K562 (cell line): ENCODE measurements around the gene AP5M1. TPM values are rescaled to one million over a fixed set of nuclear protein-coding genes. Genes with fewer than 3 reads are reported as not detected.

Source experiments
- ATAC-seq: fragments of 200-7000 bp; cut with Tn5 transposase; 3 replicates; pipeline ENCODE4 v1.9.1; 2020; ENCODE audit warnings: moderate library complexity
- BruUV-seq: library from RNA; stranded (reverse); fragments of 400-500 nt; replicated peaks from 2 replicates; lab custom pipeline; 2021; lab: Mats Ljungman, UMichigan
- CTCF ChIA-PET: fragments of 300-600 bp; formaldehyde crosslinking; extraction: SDS; loops from one replicate; lab custom pipeline; 2021; ENCODE audit warnings: low intra/inter-chr PET ratio; lab: Yijun Ruan, JAX
- POLR2A ChIA-PET: fragments of 300-600, 350-650 bp; sonication (Branson Sonifier 250); formaldehyde crosslinking; extraction: SDS; loops from one replicate; lab custom pipeline; 2021; ENCODE audit warnings: antibody characterized with exemption, inconsistent platforms; lab: Yijun Ruan, JAX
- DNase-seq, 4 experiments: peaks; one replicate each; pipeline versions ENCODE4 v3.0.0 to v3.0.0-alpha.2; 2011 to 2018; ENCODE audit warnings: low spot score in 3 of 4, mixed read lengths in 3 of 4; ENCODE audit errors: extremely low read depth in 1 of 4
- FAIRE-seq: peaks from 2 replicates; lab custom pipeline; 2011; peaks lifted over from hg19 to GRCh38; lab: Jason Lieb, UNC
- H2AFZ ChIP-seq: 2 replicates; pipeline ENCODE4 v1.6.0; 2011; ENCODE audit warnings: low read depth, low read length, control low read depth, inconsistent platforms
- H3K27ac ChIP-seq: fragments of 200-600 bp; 3 replicates; pipeline ENCODE4 v1.8.0; 2011; ENCODE audit warnings: low read depth, mild to moderate bottlenecking, control low read depth, inconsistent platforms, low read length, moderate library complexity, mixed read lengths; ENCODE audit errors: extremely low read depth
- H3K27me3 ChIP-seq, 2 experiments: fragments of 300-600 bp in 1 of 2; 2 replicates in 1 of 2; 3 replicates in 1 of 2; pipeline versions ENCODE4 v1.6.0 to v1.8.0; 2011; ENCODE audit warnings: inconsistent platforms in 2 of 2, low read length in 2 of 2, mild to moderate bottlenecking in 1 of 2, mixed read lengths in 1 of 2, moderate library complexity in 1 of 2; ENCODE audit not compliant: control insufficient read depth in 2 of 2, insufficient read depth in 2 of 2
- H3K36me3 ChIP-seq: fragments of 300-600 bp; 3 replicates; pipeline ENCODE4 v1.8.0; 2011; ENCODE audit warnings: mild to moderate bottlenecking, low read length, inconsistent platforms; ENCODE audit not compliant: control insufficient read depth, insufficient read depth
- H3K4me1 ChIP-seq, 2 experiments: fragments of 200-600 bp in 1 of 2; replicated peaks in 1 of 2; 2 replicates in 1 of 2; 3 replicates in 1 of 2; pipeline versions ENCODE4 v1.5.1 to v1.8.0; 2011; ENCODE audit warnings: inconsistent platforms in 2 of 2, low read length in 2 of 2, mild to moderate bottlenecking in 1 of 2, mixed read lengths in 1 of 2, moderate library complexity in 1 of 2; ENCODE audit not compliant: control insufficient read depth in 2 of 2, insufficient read depth in 2 of 2
- H3K4me2 ChIP-seq: 2 replicates; pipeline ENCODE4 v1.6.1; 2011; ENCODE audit warnings: low read length, control low read depth, inconsistent platforms, mixed read lengths; ENCODE audit not compliant: insufficient read depth
- H3K4me3 ChIP-seq: fragments of 200-600 bp; sonication (generic), shearing (Covaris generic); 2 replicates; pipeline ENCODE4 v1.5.1; 2016; ENCODE audit warnings: control low read depth, inconsistent platforms
- H3K79me2 ChIP-seq: fragments of 200-600 bp; 3 replicates; pipeline ENCODE4 v1.8.0; 2011; ENCODE audit warnings: low read length, inconsistent platforms; ENCODE audit not compliant: control insufficient read depth, insufficient read depth
- H3K9ac ChIP-seq, 2 experiments: 2 replicates each; pipeline versions ENCODE4 v1.6.0 to v1.6.1; 2011; ENCODE audit warnings: low read depth in 2 of 2, low read length in 2 of 2, control low read depth in 1 of 2, inconsistent platforms in 1 of 2, mild to moderate bottlenecking in 1 of 2, mixed read lengths in 1 of 2; ENCODE audit not compliant: insufficient read depth in 1 of 2
- H3K9me1 ChIP-seq: one replicate; pipeline ENCODE4 v1.6.0; 2011; ENCODE audit warnings: inconsistent platforms, mild to moderate bottlenecking, low read length, moderate library complexity; ENCODE audit not compliant: control insufficient read depth, insufficient read depth
- H3K9me3 ChIP-seq: replicated peaks from 2 replicates; pipeline ENCODE4 v1.5.1; 2011; ENCODE audit warnings: low read depth, low read length, inconsistent platforms; ENCODE audit not compliant: control insufficient read depth, insufficient read depth
- H4K20me1 ChIP-seq: replicated peaks from 2 replicates; pipeline ENCODE4 v1.6.1; 2011; ENCODE audit warnings: low read length, inconsistent platforms, mixed read lengths; ENCODE audit not compliant: control insufficient read depth, insufficient read depth
- BRF1 ChIP-seq: IDR thresholded peaks from 3 replicates; pipeline ENCODE4 v1.6.1; 2011; ENCODE audit warnings: borderline replicate concordance, mild to moderate bottlenecking; ENCODE audit not compliant: insufficient read length; ENCODE audit errors: extremely low read depth
- KDM5B ChIP-seq: fragments of 200-600 bp; sonication (generic); IDR thresholded peaks from 2 replicates; pipeline ENCODE4 v1.6.1; 2012; ENCODE audit warnings: low read depth, mild to moderate bottlenecking, moderate library complexity, low read length, control low read depth, inconsistent platforms; ENCODE audit not compliant: insufficient replicate concordance
- NUFIP1 ChIP-seq: fragments of 450-650 bp; IDR thresholded peaks from 2 replicates; pipeline ENCODE4 v1.6.1; 2018; ENCODE audit not compliant: partially characterized antibody
- SUPT5H ChIP-seq: fragments of 450-650 bp; IDR thresholded peaks from 2 replicates; pipeline ENCODE4 v1.6.1; 2016
- ZNF121 ChIP-seq: sonication (generic); formaldehyde crosslinking; conservative IDR thresholded peaks from 2 replicates; pipeline ENCODE4 v1.8.0; 2022; ENCODE audit warnings: missing genetic modification reagents
- ZNF146 ChIP-seq: IDR thresholded peaks from one replicate; pipeline ENCODE4 v1.6.1; 2018; ENCODE audit warnings: missing compliant biosample characterization; ENCODE audit not compliant: unreplicated experiment
- WGBS: fragments of 100-300 bp; shearing (Covaris generic); methylation state at CpG from one replicate; pipeline ENCODE4 v1.1.6; 2016; ENCODE audit warnings: low coverage, mixed read lengths; ENCODE audit not compliant: insufficient coverage; ENCODE audit errors: missing lambda C conversion rate; 5-methylcytosine and 5-hydroxymethylcytosine counted together
- in situ Hi-C: fragments of 300-500 bp; cut with MboI; formaldehyde crosslinking; loops from 4 replicates; pipeline ENCODE4 v1.15.0; 2018; ENCODE audit warnings: inconsistent platforms, mixed read lengths
- intact Hi-C: fragments of 100-400 bp; cut with micrococcal nuclease; formaldehyde crosslinking; loops from 2 replicates; pipeline ENCODE4 v1.14.2; 2022
- polyA plus RNA-seq, 8 experiments: library from polyadenylated mRNA; depleted of rRNA in 4 of 8; stranded (reverse) in 5 of 8; unstranded in 3 of 8; fragments of >200 nt; fragmentation: Nextera tagmentation in 2 of 8; fragmentation: Illumina TruSeq in 1 of 8; extraction: Ambion mirVana in 2 of 8; extraction: Trizol in 1 of 8; gene quantifications; 2 replicates each; pipeline versions ENCODE4 v1.2.1 to v1.2.3, GENCODE V29; 2011 to 2014; ENCODE audit warnings: inconsistent platforms in 1 of 8, missing spikeins in 1 of 8
- total RNA-seq, 7 experiments: library from RNA; depleted of rRNA in 6 of 7; stranded (reverse); fragments of >200 nt in 6 of 7; fragmentation: Illumina TruSeq in 2 of 7; extraction: Trizol in 2 of 7; gene quantifications; 2 replicates each; pipeline versions ENCODE4 v1.2.1 to v1.2.3, GENCODE V29; 2011 to 2021; ENCODE audit warnings: low replicate concordance in 1 of 7
- TF ChIP-seq, protein P1 (sequence below), 2 experiments: IDR thresholded peaks in 1 of 2; conservative IDR thresholded peaks in 1 of 2; 2 replicates each; pipeline ENCODE4 v1.6.1; 2016; ENCODE audit warnings: low read depth in 2 of 2, mild to moderate bottlenecking in 1 of 2, missing compliant biosample characterization in 1 of 2, missing genetic modification characterization in 1 of 2, moderate library complexity in 1 of 2
- TF ChIP-seq, protein P2 (sequence below): fragments of 200-400 bp; formaldehyde crosslinking; IDR thresholded peaks from 2 replicates; pipeline ENCODE4 v1.6.1; 2017; ENCODE audit warnings: mild to moderate bottlenecking, low read depth, low read length, moderate library complexity
- TF ChIP-seq, protein P3 (sequence below): fragments of 450-650 bp; formaldehyde crosslinking; IDR thresholded peaks from 2 replicates; pipeline ENCODE4 v1.4.0; 2020; ENCODE audit warnings: mild to moderate bottlenecking, moderate library complexity

The AP5M1 gene
- total and polyA plus RNA-seq, 9 of the 15 experiments (the other 6 are each of a cell fraction or from before 2014, with no cell fraction given) = 16.1 to 51.7 (median 30.9) TPM

DNA sequence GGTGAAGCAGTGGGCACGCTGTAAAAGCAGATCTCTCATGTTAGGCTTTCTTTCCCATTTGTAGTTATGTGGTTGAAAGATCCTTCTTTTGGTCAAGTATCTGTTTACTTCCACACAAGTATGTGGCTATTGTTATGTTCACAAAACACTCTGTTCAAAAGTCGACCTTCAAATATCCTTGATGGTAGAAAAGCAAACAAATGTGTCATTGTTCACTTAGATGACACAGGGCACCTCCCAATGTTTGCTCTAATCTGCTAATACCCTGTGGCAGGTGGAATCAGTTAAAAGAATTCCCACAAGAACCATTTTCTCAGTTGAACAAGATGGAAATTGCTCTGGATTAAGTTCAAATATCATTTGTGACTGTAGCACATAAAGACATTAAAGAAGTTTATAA, 78.0 kb downstream of the AP5M1 start:
- in situ Hi-C loops = no loop called here
- Histone ChIP-seq H3K4me3 (no peak overlapping the region), H3K9me1 (no peaks in the 10 kb centered on the region), H3K36me3 (no peaks in the 10 kb centered on the region), H3K9ac (no peak overlapping the region), H3K4me1 (no peaks in the 10 kb centered on the region), H3K9me3 (no peaks in the 10 kb centered on the region), H3K4me2 (no peak overlapping the region), H2AFZ (no peak overlapping the region), H3K27me3 (no peaks in the 10 kb centered on the region), H3K27ac (no peak overlapping the region), H3K79me2 (no peaks in the 10 kb centered on the region), H4K20me1 (no peaks in the 10 kb centered on the region)
- TF ChIP-seq KDM5B (no peak), SUPT5H (no peak), ZNF121 (CRISPR knock-in tag) (no peak), BRF1 (no peak), ZNF146 (CRISPR knock-in tag) (no peak), NUFIP1 (no peak)
- TF ChIP-seq, protein P1, sequence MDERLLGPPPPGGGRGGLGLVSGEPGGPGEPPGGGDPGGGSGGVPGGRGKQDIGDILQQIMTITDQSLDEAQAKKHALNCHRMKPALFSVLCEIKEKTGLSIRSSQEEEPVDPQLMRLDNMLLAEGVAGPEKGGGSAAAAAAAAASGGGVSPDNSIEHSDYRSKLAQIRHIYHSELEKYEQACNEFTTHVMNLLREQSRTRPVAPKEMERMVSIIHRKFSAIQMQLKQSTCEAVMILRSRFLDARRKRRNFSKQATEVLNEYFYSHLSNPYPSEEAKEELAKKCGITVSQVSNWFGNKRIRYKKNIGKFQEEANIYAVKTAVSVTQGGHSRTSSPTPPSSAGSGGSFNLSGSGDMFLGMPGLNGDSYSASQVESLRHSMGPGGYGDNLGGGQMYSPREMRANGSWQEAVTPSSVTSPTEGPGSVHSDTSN (CRISPR knock-in tag; IDR thresholded peaks at IDR 0.05; ENCODE audit: low read depth) = no peak
- TF ChIP-seq, protein P1 (tag; conservative IDR thresholded peaks at IDR 0.05; ENCODE audit: low read depth) = no peak
- TF ChIP-seq, protein P2, sequence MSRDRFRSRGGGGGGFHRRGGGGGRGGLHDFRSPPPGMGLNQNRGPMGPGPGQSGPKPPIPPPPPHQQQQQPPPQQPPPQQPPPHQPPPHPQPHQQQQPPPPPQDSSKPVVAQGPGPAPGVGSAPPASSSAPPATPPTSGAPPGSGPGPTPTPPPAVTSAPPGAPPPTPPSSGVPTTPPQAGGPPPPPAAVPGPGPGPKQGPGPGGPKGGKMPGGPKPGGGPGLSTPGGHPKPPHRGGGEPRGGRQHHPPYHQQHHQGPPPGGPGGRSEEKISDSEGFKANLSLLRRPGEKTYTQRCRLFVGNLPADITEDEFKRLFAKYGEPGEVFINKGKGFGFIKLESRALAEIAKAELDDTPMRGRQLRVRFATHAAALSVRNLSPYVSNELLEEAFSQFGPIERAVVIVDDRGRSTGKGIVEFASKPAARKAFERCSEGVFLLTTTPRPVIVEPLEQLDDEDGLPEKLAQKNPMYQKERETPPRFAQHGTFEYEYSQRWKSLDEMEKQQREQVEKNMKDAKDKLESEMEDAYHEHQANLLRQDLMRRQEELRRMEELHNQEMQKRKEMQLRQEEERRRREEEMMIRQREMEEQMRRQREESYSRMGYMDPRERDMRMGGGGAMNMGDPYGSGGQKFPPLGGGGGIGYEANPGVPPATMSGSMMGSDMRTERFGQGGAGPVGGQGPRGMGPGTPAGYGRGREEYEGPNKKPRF = no peak
- TF ChIP-seq, protein P3, sequence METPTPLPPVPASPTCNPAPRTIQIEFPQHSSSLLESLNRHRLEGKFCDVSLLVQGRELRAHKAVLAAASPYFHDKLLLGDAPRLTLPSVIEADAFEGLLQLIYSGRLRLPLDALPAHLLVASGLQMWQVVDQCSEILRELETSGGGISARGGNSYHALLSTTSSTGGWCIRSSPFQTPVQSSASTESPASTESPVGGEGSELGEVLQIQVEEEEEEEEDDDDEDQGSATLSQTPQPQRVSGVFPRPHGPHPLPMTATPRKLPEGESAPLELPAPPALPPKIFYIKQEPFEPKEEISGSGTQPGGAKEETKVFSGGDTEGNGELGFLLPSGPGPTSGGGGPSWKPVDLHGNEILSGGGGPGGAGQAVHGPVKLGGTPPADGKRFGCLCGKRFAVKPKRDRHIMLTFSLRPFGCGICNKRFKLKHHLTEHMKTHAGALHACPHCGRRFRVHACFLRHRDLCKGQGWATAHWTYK (CRISPR knock-in tag) = no peak
- ChIA-PET CTCF (no interaction called here), POLR2A (no interaction called here)
- no TSS peak for BruUV-seq
- no peak for DNase-seq
- ATAC-seq = no peak
- FAIRE-seq = no peak
- intact Hi-C loops = no loop called here
- 0% methylated on average over 2 of the region's 2 CpGs for WGBS
